Measurements from ENCODE around the gene AGBL5.
A peak's percentile ranks its signal among the peaks of the same experiment; 100 is the strongest.
"Not testable (repeated sequence)": the region's sequence is repeated elsewhere in the genome, so short reads cannot be mapped to it uniquely, and the experiment has no call there.

AGBL5 gene

GRCh38 chr2:27053321-27053720 lies 1.9 kb downstream of the AGBL5 start:
- no peak for DNase-seq

GRCh38 chr2:27053776-27054175 lies 2.3 kb downstream of the AGBL5 start:
- DNase-seq, result no peak

GRCh38 chr2:27054721-27055120 lies 3.3 kb downstream of the AGBL5 start:
- DNase-seq, result no peak

- no peak for DNase-seq
Measured at GRCh38 chr2:27057184-27057583, 5.7 kb downstream of the AGBL5 start.

GRCh38 chr2:27058210-27058609 lies 6.7 kb downstream of the AGBL5 start:
- DNase-seq, result no peak

GRCh38 chr2:27059141-27059820 lies 7.8 kb downstream of the AGBL5 start:
- DNase-seq, result no peak

GRCh38 chr2:27060323-27060722 lies 8.9 kb downstream of the AGBL5 start:
- no peak for DNase-seq

GRCh38 chr2:27065128-27065527 lies 13.7 kb downstream of the AGBL5 start:
- DNase-seq, result no peak

GRCh38 chr2:27067385-27067784 lies 15.9 kb downstream of the AGBL5 start:
- no peak for DNase-seq

GRCh38 chr2:27069436-27069835 lies 18.0 kb downstream of the AGBL5 start:
- DNase-seq, result no peak

- DNase-seq, result no peak
Measured at GRCh38 chr2:27069961-27070618, 18.6 kb downstream of the AGBL5 start.

- no peak for DNase-seq
Measured at GRCh38 chr2:27070653-27071276, 19.3 kb downstream of the AGBL5 start.

GRCh38 chr2:27071277-27071989 lies 20.0 kb downstream of the AGBL5 start, which contains the start of gene OST4:
OST4 (minus strand) TSS chr2:27071654.
- DNase-seq, result peak; percentile 91

GRCh38 chr2:27071990-27072830 lies 20.7 kb downstream of the AGBL5 start:
- DNase-seq, result peak; percentile 55

- no peak for DNase-seq
Measured at GRCh38 chr2:27072920-27073319, 21.5 kb downstream of the AGBL5 start.

GRCh38 chr2:27073782-27074181 lies 22.3 kb downstream of the AGBL5 start:
- DNase-seq, result no peak

GRCh38 chr2:27074738-27075565 lies 23.5 kb downstream of the AGBL5 start:
- DNase-seq, result peak; percentile 59

GRCh38 chr2:27075566-27075871 lies 24.1 kb downstream of the AGBL5 start:
- DNase-seq, result not testable (repeated sequence)

- DNase-seq, result no peak
Measured at GRCh38 chr2:27076323-27076722, 24.9 kb downstream of the AGBL5 start.

GRCh38 chr2:27077231-27077630 lies 25.8 kb downstream of the AGBL5 start:
- no peak for DNase-seq

- no peak for DNase-seq
Measured at GRCh38 chr2:27078267-27079194, 27.1 kb downstream of the AGBL5 start, which contains the start of gene EMILIN1. EMILIN1 (plus strand) TSS chr2:27078615; CDS start chr2:27079066, 451 bp downstream.
